HG03139 (cell line): ENCODE data around the gene TTC23L.
"Not testable (repeated sequence)": the region's sequence is repeated elsewhere in the genome, so short reads cannot be mapped to it uniquely, and the experiment has no call there.

Experiments used
- ATAC-seq: cut with Tn5 transposase; IDR thresholded peaks from one replicate; pipeline ENCODE4 v1.9.1; 2021; ENCODE audit not compliant: unreplicated experiment

The TTC23L gene

GRCh38 chr5:34916518-34916917 lies 77.6 kb downstream of the TTC23L start:
- no peak for ATAC-seq

- ATAC-seq = no peak
These were observed 79.1 kb downstream of the TTC23L start for GRCh38 chr5:34918025-34918424.

GRCh38 chr5:34919077-34919476 lies 80.1 kb downstream of the TTC23L start:
- no peak for ATAC-seq

GRCh38 chr5:34923256-34923655 lies 84.3 kb downstream of the TTC23L start:
- ATAC-seq = not testable (repeated sequence)

- no peak for ATAC-seq
These were observed 84.9 kb downstream of the TTC23L start for GRCh38 chr5:34923694-34924461.

GRCh38 chr5:34924462-34924765 lies 85.5 kb downstream of the TTC23L start:
- ATAC-seq = no peak

- ATAC-seq = no peak
These were observed 87.4 kb downstream of the TTC23L start for GRCh38 chr5:34926318-34926888.

GRCh38 chr5:34927785-34928184 lies 88.8 kb downstream of the TTC23L start:
- ATAC-seq = no peak

- no peak for ATAC-seq
These were observed 89.3 kb downstream of the TTC23L start for GRCh38 chr5:34928267-34928666.

- ATAC-seq = peak; percentile 89
These were observed 90.3 kb downstream of the TTC23L start, which contains the start of gene DNAJC21 for GRCh38 chr5:34929134-34929719. Gene DNAJC21, plus strand, starts transcription at chr5:34929559. Its CDS starts 261 bp downstream, at chr5:34929820.

- ATAC-seq = peak; percentile 64
These were observed 90.9 kb downstream of the TTC23L start for GRCh38 chr5:34929720-34930461.

- ATAC-seq = no peak
These were observed 91.5 kb downstream of the TTC23L start for GRCh38 chr5:34930462-34930844.

- no peak for ATAC-seq
These were observed 91.9 kb downstream of the TTC23L start for GRCh38 chr5:34930870-34931269.

- ATAC-seq = no peak
These were observed 94.0 kb downstream of the TTC23L start for GRCh38 chr5:34932947-34933346.

- ATAC-seq = no peak
These were observed 103.0 kb downstream of the TTC23L start for GRCh38 chr5:34941936-34942335.

- ATAC-seq = no peak
These were observed 105.1 kb downstream of the TTC23L start for GRCh38 chr5:34944044-34944443.

- no peak for ATAC-seq
These were observed 105.6 kb downstream of the TTC23L start for GRCh38 chr5:34944460-34945047.
